GM12891 (cell line): Measurements from ENCODE around the gene STAB1.

ENCODE experiments used
- PAX5 ChIP-seq: IDR thresholded peaks from 2 replicates; pipeline ENCODE4 v1.6.1; 2011; ENCODE audit warnings: low read length, moderate library complexity, mild to moderate bottlenecking; ENCODE audit not compliant: insufficient read depth, severe bottlenecking
- POLR2A ChIP-seq: IDR thresholded peaks from 2 replicates; pipeline ENCODE4 v1.6.1; 2011; ENCODE audit warnings: low read depth, low read length, control low read depth
- POLR2AphosphoS5 ChIP-seq: IDR thresholded peaks from 2 replicates; pipeline ENCODE4 v1.6.1; 2011; ENCODE audit warnings: low read depth, low read length, control low read depth
- POU2F2 ChIP-seq: IDR thresholded peaks from 2 replicates; pipeline ENCODE4 v1.6.1; 2011; ENCODE audit warnings: low read depth, mild to moderate bottlenecking, control low read depth, low read length, moderate library complexity
- SPI1 ChIP-seq: IDR thresholded peaks from 2 replicates; pipeline ENCODE4 v1.6.1; 2011; ENCODE audit warnings: low read depth, low read length, control low read depth
- TAF1 ChIP-seq: IDR thresholded peaks from 2 replicates; pipeline ENCODE4 v1.6.1; 2011; ENCODE audit warnings: low read depth, low read length, control low read depth

DNA sequence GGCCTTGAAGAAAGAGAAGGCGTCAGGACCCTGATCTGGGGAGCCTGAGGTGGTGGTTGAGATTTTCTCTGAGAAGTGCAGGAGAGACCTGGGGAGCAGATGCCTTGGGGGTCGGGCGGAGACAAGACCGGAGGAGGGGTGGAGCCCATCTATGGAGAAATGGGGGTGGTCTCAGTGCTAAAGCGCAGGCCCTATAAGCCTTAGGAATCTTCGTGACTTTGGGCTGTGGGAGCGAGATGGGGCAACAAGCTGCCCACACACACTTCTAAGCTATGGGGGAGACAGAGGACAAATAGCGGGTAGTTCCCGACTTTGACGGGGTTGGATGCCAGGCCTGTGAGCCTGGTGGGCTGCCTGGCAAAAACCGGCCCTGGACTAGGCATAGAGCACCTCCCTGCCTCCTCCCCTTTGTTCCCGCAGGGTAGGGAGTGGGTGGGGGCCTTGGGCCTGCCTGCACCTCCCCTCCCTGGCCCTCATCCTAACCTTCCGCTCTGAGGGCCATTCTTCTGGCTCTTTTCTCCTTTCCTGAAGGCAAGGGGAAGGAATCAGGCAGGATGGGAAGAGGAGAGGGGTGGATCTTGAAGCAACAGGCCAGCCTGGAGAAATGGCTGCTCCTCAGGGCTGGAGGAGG, 38.9 kb upstream of the STAB1 start:
- TF ChIP-seq POLR2A (no peak), TAF1 (no peak), PAX5 (no peak), POLR2AphosphoS5 (no peak), SPI1 (no peak), POU2F2 (no peak)
